NCI-H345 treated with DMSO at 0.1 percent for 48 hours (cell line): ENCODE results near the gene HOXA3.

Experiments
- DNase-seq: peaks from one replicate; lab custom pipeline; 2025; ENCODE audit not compliant: unreplicated experiment; lab: John Stamatoyannopoulos, UW

HOXA3 gene

GRCh38 chr7:27145914-27146412 is 6.4 kb downstream of the HOXA3 start:
- no peak for DNase-seq

DNA sequence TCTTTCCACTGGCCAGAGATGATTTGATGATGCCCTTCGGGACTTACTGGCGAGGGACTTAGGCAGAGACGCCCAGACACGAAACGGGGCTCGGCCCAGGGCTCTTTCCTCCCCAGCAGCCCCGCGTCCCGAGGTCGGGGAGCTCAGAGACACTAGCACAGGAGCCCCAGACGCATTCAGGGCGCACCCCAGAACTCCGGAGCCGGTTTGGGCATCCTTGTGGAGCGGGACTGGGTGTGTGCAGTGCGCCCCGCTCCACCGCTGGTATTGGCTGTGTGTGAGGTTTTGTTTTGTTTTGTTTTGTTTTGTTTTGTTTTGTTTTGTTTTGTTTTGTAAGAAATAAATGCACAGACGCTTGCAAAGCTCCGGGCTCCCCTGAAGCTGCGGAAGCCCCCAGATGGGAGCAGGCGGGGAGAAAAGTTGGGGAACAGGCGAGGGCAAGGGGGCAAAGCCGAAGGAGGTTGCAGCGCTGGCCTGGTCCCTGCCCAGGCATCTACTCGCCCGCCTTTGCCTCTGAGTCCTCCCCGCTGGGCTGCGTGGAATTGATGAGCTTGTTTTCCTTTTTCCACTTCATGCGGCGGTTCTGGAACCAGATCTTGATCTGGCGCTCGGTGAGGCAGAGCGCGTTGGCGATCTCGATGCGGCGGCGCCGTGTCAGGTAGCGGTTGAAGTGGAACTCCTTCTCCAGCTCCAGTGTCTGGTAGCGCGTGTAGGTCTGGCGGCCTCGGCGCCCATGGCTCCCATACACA is 7.0 kb downstream of the HOXA3 start:
- DNase-seq: no peak

DNA sequence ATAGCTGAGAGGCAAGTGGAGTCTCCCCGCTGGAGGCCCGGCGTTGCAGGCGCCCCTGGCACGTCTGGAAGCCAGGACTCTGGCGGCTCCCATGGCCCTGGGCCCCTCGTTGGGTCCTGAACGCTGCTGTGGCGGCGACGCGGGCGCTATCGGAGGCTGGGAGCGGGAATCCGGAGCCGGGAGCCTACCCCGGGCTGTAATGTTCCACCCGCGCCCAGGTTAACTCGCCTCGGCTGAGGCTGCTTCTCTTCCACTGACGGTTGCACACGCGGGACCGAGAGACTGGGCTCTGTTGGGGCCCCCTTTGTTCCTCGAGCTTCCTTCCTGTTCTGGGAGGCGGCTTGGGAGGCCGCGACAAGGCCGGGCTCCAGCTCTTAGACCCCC is 7.6 kb downstream of the HOXA3 start:
- DNase-seq: no peak

GRCh38 chr7:27143950-27144780 is 8.2 kb downstream of the HOXA3 start:
- no peak for DNase-seq

DNA sequence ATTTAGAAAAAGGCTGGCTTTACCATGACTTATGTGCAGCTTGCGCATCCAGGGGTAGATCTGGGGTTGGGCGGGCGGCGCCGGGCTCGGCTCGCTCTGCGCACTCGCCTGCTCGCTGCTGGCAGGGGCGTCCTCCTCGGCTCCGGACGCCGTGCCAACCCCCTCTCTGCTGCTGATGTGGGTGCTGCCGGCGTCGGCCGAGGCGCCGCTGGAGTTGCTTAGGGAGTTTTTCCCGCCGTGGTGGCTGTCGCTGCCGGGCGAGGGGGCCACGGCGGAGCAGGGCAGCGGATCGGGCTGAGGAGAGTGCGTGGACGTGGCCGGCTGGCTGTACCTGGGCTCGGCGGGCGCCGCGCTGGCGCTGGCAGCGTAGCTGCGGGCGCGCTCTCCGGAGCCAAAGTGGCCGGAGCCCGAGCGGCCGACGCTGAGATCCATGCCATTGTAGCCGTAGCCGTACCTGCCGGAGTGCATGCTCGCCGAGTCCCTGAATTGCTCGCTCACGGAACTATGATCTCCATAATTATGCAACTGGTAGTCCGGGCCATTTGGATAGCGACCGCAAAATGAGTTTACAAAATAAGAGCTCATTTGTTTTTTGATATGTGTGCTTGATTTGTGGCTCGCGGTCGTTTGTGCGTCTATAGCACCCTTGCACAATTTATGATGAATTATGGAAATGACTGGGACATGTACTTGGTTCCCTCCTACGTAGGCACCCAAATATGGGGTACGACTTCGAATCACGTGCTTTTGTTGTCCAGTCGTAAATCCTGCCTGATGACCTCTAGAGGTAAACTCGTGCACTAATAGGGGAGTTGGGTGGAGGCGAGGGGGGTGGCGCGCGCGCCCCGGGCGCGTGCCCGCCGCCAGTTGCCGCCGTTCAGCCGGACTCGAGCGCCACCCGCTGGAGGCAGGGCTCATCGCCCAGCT is 9.1 kb downstream of the HOXA3 start, which contains the start of gene HOXA5:
Gene HOXA5, minus strand, starts transcription at position 659 of the 927 bp plus-strand sequence. Its CDS starts 74 bp downstream, at position 585.
- no peak for DNase-seq

DNA sequence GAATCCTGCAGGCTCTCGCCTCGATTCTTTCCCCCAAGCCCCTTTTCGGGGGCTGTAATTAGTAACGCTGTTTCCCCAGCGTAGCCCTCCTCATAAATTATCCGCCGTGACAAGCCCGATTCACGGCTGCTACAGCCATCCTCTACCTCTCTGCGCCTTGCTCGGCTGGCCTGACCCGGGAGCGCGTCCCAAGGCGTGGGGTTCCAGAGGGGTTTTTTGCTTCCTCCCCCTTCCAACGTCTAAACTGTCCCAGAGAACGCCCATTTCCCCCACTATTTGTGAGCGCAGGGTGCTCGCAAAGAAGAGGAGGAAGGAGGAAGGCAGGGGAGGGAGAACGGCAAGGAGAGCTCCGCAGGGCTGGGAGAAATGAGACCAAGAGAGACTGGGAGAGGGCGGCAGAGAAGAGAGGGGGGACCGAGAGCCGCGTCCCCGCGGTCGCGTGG is 9.8 kb downstream of the HOXA3 start:
- no peak for DNase-seq

GRCh38 chr7:27141923-27142579 is 10.3 kb downstream of the HOXA3 start:
- DNase-seq: no peak

- DNase-seq: no peak
Measured at GRCh38 chr7:27141137-27141922, 11.1 kb downstream of the HOXA3 start.

GRCh38 chr7:27140126-27140857 is 12.1 kb downstream of the HOXA3 start:
- no peak for DNase-seq

DNA sequence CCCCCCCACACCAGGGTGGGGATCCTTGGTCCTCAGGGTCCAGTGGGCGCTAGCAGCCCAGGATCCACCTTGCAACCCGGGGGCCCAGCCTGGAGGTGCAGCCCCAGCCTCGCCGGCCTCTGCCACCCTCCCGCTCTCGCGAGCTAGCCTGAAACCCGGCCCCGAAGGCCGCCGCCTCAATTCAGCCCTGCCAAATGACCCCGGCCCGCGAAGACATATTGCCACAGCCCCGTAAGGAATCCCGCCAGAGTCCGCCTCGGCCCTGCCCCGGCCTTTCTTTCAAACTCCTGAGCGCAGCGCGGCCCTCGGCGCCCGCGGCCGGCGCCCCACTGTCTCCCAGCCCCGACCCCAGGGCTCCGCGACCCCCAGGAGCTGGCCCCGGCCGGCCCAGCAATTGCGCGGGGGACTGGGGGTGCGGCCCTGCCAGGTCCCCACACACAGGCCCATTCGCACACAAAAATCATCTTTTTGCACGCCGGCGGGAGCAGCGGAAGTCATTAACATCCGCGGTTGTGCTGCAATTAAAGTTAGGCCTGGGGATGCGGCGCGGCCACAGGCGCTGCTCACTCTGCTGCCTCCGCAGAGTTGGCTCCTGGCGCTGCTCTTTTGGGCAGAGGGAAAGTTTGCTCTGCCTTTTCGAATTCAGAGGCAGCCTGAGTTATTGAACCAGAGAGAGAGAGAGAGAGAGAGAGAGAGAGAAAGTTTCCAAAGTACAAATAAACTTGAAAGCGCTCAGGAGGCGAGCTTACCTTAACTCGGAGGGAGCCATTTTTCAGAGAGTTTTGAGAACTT is 12.9 kb downstream of the HOXA3 start:
- no peak for DNase-seq

DNA sequence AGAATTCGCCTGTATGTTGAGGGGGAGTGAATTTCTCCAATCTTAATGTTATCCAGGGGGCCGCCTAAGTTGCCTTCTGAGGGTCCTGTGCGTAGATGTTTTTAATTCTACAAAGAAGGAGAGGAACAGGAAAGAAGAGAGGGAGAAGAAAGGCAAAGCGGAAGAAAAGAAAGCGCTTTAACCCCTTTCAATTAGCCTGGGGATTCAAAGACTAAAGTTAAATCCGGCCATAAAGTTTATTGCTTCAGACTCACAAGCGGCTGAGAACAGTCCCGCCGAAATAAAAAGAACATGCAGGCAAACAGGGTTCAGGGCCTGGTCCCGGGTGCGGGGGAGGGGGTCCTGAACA is 13.4 kb downstream of the HOXA3 start:
- no peak for DNase-seq

- no peak for DNase-seq
Measured at GRCh38 chr7:27138472-27138871, 13.9 kb downstream of the HOXA3 start.

DNA sequence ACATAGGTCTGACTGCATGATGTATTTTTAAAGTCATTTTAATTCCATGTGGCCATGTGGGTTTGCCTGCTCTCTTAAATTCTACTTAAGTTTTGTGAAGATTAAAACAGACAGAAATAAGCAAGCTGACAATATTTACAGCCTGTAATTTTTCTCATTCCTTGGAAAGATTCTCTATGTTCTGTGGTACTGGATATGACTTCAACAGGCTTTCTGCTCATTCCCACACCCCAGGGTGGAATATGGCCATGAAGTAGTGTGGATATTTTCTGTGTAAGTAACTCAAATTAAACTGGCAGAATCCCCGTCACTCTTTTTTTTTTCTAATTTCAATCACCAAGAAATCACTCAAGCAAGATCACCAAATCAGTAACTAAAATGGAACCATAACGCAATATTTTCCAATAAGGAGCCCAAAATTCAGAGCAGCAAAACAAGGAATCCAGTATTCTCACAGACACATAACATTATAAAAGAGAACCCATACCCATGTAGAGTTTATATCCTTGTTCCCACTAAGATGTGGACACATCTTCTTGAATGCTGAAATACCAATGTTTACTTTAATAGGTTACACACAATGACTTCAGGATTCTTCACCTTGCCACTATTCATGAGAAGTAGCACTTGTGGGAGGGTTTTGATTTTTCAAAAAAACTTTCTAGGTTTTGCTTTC is 14.6 kb downstream of the HOXA3 start:
- no peak for DNase-seq

DNA sequence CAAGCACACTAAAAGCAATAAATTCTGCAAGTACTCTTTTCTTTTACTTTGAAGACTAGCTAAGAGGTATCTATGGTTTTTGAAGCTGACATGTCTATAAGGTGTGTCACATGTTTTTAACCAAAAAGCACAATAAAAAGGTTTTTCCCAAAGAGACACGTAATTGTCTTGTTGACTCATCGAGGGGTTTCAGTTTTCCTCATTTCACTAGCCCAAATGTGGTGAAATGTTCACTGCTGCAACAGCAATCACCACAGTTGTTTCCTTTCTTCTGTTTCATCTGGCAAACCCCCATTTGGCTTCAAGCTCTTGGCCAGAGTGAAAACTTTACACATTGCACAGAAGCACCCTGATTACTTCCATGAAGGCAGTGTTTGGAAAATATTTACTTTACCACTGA is 18.0 kb downstream of the HOXA3 start:
- DNase-seq: no peak

DNA sequence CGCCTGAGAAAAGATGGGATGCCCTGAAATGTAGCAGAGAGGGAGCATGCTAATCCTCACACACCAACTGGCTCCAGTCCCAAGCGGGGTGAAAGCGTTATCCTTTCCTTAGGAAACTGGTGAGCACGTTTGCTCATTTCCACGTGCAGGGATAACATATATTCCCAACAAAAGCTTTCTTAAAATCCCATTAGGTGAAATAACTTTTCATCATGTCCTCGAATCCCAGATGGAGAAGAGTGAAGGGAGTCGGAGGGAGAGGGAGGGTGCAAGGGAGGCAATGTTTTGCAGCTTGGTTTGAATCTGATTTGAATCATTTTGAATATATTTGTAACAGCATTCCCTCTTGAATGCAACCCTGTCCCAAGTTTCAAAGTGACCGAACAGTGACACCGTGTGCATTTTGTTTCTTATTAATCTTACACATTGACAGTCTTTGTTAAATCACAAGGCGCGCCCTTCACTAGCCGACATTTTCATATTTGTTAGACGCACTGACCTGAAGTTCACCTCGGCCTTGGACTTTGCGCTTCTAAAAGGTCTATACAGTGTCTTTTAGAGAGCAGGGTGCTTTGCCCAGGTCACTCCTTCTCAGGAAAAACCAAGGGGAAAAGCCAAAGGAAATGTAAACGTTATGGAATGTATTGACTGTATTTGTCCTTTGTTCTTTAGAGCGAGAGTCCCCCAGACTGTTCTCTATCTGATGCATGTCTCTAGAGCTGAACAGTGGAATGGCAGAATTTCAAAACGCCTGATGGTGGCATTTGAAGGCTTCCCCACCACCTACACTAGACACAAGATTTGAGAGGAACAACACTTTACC is 18.8 kb downstream of the HOXA3 start:
- DNase-seq: no peak

GRCh38 chr7:27132978-27133377 is 19.4 kb downstream of the HOXA3 start:
- no peak for DNase-seq

DNA sequence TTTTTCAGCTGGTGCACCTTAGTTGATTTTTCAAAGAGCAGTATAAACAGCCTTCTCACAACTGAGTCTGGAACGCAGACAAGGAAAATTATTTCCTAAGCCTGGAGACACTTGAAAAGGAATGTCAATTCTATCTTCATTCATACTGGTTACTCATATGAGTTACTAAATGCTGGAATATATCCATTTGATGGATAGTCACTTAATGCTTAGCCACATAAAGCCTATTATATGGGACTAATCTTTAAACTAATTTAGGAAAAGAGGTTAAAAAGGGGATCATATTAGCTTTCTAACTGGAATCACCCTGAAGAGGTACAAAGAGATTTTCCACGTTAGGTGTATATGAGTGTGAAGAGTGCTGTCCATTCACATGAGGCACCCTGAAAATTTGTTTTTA is 20.2 kb downstream of the HOXA3 start:
- no peak for DNase-seq
